Adrenal gland (tissue), 5 donors: ENCODE measurements around the gene NDUFA3.

Experiments used
- POLR2A ChIP-seq, 2 donors: fragments of 450-650 bp; IDR thresholded peaks; one replicate each; pipeline ENCODE4 v1.6.1; 2017; ENCODE audit warnings: antibody characterized with exemption in 2 of 2, mild to moderate bottlenecking in 2 of 2, moderate library complexity in 1 of 2
- TF ChIP-seq, protein P1 (sequence below), 6 experiments: fragments of 450-650 bp in 4 of 6; fragments of 200-600 bp in 2 of 6; sonication (generic) in 1 of 6; IDR thresholded peaks; 1 replicate in 5 of 6; 2 replicates in 1 of 6; pipeline versions ENCODE4 v1.5.1 to v1.8.0; 2016 to 2021; ENCODE audit warnings: antibody characterized with exemption in 6 of 6, mild to moderate bottlenecking in 2 of 6, moderate library complexity in 1 of 6
- donor health status: DM: no; HTN: no; CAD: no.

DNA sequence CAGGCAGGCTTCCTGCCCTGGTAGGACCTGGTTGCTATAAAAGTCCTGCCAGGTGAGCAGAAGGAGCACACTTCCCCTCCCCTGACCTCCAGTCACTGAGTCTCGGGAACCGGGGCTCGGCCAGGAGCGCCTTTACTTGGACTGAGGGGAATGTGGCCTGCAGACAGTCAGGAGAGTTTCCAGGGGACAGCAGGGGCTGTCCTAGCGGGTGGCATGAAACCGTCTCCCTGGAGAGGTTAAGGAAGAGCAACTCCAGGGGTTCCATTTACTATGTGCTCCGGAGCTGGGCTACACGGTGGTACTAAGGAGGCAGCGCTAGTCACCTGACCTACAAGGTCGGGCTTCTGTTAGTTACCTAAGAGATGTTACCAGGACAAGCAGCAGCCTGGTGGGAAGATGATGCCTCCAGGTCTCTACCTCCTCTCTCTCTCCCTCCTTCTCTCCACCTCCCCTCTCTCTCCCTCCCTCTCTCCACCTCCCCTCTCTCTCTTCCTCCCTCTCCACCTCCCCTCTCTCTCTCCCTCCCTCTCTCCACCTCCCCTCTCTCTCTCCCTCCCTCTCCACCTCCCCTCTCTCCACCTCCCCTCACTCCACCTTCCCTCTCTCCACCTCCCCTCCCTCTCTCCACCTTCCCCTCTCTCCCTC lies 30.8 kb downstream of the NDUFA3 start:
- no peak for TF ChIP-seq POLR2A (IDR thresholded peaks at IDR 0.05)
- TF ChIP-seq, protein P1, sequence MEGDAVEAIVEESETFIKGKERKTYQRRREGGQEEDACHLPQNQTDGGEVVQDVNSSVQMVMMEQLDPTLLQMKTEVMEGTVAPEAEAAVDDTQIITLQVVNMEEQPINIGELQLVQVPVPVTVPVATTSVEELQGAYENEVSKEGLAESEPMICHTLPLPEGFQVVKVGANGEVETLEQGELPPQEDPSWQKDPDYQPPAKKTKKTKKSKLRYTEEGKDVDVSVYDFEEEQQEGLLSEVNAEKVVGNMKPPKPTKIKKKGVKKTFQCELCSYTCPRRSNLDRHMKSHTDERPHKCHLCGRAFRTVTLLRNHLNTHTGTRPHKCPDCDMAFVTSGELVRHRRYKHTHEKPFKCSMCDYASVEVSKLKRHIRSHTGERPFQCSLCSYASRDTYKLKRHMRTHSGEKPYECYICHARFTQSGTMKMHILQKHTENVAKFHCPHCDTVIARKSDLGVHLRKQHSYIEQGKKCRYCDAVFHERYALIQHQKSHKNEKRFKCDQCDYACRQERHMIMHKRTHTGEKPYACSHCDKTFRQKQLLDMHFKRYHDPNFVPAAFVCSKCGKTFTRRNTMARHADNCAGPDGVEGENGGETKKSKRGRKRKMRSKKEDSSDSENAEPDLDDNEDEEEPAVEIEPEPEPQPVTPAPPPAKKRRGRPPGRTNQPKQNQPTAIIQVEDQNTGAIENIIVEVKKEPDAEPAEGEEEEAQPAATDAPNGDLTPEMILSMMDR (IDR thresholded peaks at IDR 0.05): no peak
